Measurements from ENCODE around the gene GLI3. TPM values are rescaled to one million over a fixed set of nuclear protein-coding genes. Genes with fewer than 3 reads are reported as not detected.

The GLI3 gene
- total RNA-seq, 1 donor from 2014 or later, result 7.3 TPM

- no peak for DNase-seq (ENCODE audit: low read depth)
- Histone ChIP-seq H3K36me3 (ENCODE audit: control insufficient read depth, insufficient read depth, low read length) (no peaks in the 10 kb centered on the region), H3K4me3 (ENCODE audit: low read depth, low read length) (no peak overlapping the region), H3K27me3 (ENCODE audit: control insufficient read depth, insufficient read depth, low read length) (no peaks in the 10 kb centered on the region)
- TF ChIP-seq, protein P1, sequence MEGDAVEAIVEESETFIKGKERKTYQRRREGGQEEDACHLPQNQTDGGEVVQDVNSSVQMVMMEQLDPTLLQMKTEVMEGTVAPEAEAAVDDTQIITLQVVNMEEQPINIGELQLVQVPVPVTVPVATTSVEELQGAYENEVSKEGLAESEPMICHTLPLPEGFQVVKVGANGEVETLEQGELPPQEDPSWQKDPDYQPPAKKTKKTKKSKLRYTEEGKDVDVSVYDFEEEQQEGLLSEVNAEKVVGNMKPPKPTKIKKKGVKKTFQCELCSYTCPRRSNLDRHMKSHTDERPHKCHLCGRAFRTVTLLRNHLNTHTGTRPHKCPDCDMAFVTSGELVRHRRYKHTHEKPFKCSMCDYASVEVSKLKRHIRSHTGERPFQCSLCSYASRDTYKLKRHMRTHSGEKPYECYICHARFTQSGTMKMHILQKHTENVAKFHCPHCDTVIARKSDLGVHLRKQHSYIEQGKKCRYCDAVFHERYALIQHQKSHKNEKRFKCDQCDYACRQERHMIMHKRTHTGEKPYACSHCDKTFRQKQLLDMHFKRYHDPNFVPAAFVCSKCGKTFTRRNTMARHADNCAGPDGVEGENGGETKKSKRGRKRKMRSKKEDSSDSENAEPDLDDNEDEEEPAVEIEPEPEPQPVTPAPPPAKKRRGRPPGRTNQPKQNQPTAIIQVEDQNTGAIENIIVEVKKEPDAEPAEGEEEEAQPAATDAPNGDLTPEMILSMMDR (IDR thresholded peaks at IDR 0.05; ENCODE audit: insufficient read depth, low read length, poor library complexity, severe bottlenecking), result no peak
Observed at GRCh38 chr7:41973202-41973730, 263.7 kb downstream of the GLI3 start.

DNA sequence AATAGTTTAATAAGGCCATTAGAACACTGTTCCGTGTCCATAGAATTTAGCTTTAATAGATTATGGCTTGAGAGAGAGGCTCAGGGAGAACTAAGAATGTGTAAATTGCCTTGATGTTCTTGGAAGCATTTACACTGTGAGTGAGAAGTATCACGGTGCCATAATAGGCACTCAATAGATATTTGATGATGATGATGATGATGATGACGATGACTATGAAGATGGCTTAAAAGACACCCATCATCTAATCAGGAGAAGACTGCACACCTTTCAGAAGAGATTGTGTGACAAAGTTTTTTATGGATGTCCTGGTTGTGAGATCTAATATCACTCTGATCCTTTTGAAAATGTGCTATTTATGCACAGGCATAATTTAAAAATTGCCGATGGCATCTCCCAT is 264.2 kb downstream of the GLI3 start:
- TF ChIP-seq, protein P1 (IDR thresholded peaks at IDR 0.05; ENCODE audit: insufficient read depth, low read length, poor library complexity, severe bottlenecking), result no peak
- Histone ChIP-seq H3K27me3 (ENCODE audit: control insufficient read depth, insufficient read depth, low read length) (no peaks in the 10 kb centered on the region), H3K36me3 (ENCODE audit: control insufficient read depth, insufficient read depth, low read length) (no peaks in the 10 kb centered on the region), H3K4me3 (ENCODE audit: low read depth, low read length) (no peak overlapping the region)
- no peak for DNase-seq (ENCODE audit: low read depth)

- H3K27me3 ChIP-seq (ENCODE audit: control insufficient read depth, insufficient read depth, low read length), result no peaks in the 10 kb centered on the region
- TF ChIP-seq, protein P1 (IDR thresholded peaks at IDR 0.05; ENCODE audit: insufficient read depth, low read length, poor library complexity, severe bottlenecking), result no peak
Observed at GRCh38 chr7:41972270-41972669, 264.7 kb downstream of the GLI3 start.

GRCh38 chr7:41971640-41972187 is 265.3 kb downstream of the GLI3 start:
- DNase-seq (ENCODE audit: low read depth), result no peak
- TF ChIP-seq, protein P1 (IDR thresholded peaks at IDR 0.05; ENCODE audit: insufficient read depth, low read length, poor library complexity, severe bottlenecking), result no peak
- no peaks in the 10 kb centered on the region for H3K27me3 ChIP-seq (ENCODE audit: control insufficient read depth, insufficient read depth, low read length)
- H3K4me3 ChIP-seq (ENCODE audit: low read depth, low read length), result no peak overlapping the region
- no peaks in the 10 kb centered on the region for H3K36me3 ChIP-seq (ENCODE audit: control insufficient read depth, insufficient read depth, low read length)

More at GRCh38 chr7:41972270-41972669, 264.7 kb downstream of the GLI3 start:
- DNase-seq (ENCODE audit: low read depth), result no peak
- Histone ChIP-seq H3K36me3 (ENCODE audit: control insufficient read depth, insufficient read depth, low read length) (no peaks in the 10 kb centered on the region), H3K4me3 (ENCODE audit: low read depth, low read length) (no peak overlapping the region)

DNA sequence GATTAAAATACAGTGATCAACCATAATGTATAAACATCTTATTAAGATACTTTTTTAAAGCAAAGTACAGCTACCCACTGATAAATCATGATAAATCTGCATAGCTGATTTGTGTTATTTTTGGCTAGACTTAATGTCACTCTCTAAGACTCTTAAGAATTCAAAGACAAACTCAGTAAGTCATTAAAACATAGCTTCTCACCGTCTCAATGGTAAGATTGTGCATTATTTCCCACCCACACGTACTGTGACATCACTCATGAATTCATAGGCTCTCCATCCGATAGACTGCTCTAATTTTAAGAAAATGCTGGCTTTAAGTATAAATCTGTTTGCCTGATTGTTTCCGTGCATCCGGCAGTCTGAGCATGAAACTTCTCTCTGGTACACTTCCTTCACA is 266.1 kb downstream of the GLI3 start:
- no peak for DNase-seq (ENCODE audit: low read depth)
- H3K27me3 ChIP-seq (ENCODE audit: control insufficient read depth, insufficient read depth, low read length), result no peaks in the 10 kb centered on the region
- H3K4me3 ChIP-seq (ENCODE audit: low read depth, low read length), result no peak overlapping the region
- TF ChIP-seq, protein P1 (IDR thresholded peaks at IDR 0.05; ENCODE audit: insufficient read depth, low read length, poor library complexity, severe bottlenecking), result no peak
- no peaks in the 10 kb centered on the region for H3K36me3 ChIP-seq (ENCODE audit: control insufficient read depth, insufficient read depth, low read length)

DNA sequence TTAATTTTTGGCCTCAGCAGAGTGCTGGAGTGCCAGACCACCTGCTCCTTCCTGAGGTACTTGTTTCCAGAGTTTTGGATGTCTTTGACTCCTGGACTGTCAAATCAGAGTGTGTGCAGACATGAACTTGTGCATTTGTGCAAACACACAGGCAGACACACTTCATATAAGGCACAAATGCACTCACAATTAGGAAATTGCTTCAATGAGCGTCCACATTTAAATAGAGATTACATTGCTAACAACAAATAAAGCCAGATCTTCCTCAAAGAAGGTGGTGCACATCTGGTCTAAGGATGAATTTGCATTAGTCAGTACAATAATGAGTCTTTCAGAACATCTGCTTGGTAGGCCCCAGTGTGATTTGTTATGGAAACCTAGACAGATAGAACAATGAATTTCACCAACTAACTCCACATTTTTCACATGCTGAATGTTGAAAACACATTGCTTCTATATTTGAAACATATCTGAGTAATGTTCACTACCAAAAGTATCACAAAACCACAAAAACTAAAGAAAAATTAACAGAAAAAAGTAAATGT is 267.4 kb downstream of the GLI3 start:
- TF ChIP-seq, protein P1 (IDR thresholded peaks at IDR 0.05; ENCODE audit: insufficient read depth, low read length, poor library complexity, severe bottlenecking), result no peak
- no peaks in the 10 kb centered on the region for H3K36me3 ChIP-seq (ENCODE audit: control insufficient read depth, insufficient read depth, low read length)
- no peaks in the 10 kb centered on the region for H3K27me3 ChIP-seq (ENCODE audit: control insufficient read depth, insufficient read depth, low read length)
- no peak overlapping the region for H3K4me3 ChIP-seq (ENCODE audit: low read depth, low read length)
- DNase-seq (ENCODE audit: low read depth), result no peak
